Left hindlimb (tissue), 1 donor: ENCODE data around the gene ARID1B.

Source experiments
- DNase-seq: peaks from one replicate; pipeline ENCODE4 v3.0.0-alpha.2; 2018

ARID1B gene

GRCh38 chr6:156774863-156775405 is 2.2 kb upstream of the ARID1B start:
- no peak for DNase-seq

DNA sequence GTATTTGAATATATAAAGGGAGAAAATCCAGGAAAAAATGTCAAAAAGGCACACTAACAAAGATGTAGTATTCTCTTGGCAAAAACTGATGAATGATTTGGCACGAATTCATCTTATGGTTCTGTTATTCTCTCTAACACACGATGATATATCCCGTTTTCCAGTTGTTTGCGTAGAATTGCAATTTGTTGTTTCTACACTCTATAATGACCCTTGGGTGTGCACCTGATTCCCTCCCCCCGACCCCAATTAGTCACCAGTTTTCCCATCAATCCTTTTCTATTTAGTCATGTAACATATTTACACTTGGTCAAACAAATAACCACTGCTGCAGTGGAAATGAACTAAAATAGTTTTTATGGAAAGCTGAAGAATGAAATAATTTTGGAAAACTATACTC is 1.5 kb upstream of the ARID1B start:
- DNase-seq, result no peak

DNA sequence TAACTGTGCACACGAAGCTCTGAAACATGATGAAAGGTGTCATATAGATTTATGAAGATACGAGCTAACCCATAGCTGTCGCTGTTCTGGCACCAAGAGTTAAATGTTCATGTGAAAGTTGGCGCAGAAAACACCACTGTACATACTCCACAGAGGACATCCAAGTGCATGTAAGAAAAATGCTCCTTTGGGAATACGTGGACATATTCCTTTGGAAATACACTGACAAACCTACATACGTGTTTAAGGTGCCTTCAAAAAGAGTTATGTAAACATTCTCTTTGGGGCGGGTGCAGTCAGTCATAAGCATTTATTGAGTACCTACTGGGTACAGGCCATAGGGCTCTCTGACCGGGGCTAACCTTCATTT is 723 bp upstream of the ARID1B start:
- no peak for DNase-seq

- peak; percentile 76 for DNase-seq
Observed at GRCh38 chr6:156777577-156778453, 637 bp downstream of the ARID1B start.

GRCh38 chr6:156778454-156779205 is 1.5 kb downstream of the ARID1B start:
- peak; percentile 83 for DNase-seq

DNA sequence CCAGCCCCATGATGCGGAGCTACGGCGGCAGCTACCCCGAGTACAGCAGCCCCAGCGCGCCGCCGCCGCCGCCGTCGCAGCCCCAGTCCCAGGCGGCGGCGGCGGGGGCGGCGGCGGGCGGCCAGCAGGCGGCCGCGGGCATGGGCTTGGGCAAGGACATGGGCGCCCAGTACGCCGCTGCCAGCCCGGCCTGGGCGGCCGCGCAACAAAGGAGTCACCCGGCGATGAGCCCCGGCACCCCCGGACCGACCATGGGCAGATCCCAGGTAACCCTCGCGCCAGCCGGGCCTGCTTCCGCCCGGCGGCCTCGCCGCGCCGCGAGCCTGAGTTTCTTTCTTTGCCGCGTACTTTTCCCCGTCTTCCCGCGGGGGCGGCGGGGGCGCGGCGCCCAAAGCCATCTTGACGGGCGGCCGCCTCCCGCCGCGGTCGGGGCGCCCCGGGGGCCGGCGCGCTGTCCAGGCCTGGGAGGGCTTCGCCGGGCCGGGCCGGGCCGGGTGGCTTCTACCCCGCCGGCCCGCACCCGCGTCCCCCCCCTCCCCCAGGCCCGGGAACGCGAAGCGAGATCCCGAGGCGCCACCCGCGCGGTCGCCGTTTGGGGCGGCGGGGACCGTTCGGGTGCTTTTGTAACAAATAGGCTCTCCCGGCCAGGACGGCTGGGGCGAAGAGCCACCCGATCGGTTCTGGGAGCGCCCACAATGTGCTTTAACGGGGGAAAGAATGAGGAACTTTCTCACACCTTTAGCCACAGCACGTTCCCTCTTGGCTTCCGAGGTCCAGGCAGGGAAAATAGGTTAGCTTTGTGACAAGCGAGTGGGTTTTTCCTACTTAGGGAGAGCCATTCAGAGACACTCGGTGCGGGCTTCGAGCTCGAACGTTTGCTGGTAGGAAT is 2.3 kb downstream of the ARID1B start:
- peak; percentile 65 for DNase-seq

GRCh38 chr6:156780102-156780641 is 3.0 kb downstream of the ARID1B start:
- peak; percentile 37 for DNase-seq

GRCh38 chr6:156780962-156781853 is 4.0 kb downstream of the ARID1B start:
- no peak for DNase-seq

GRCh38 chr6:156781861-156782631 is 4.9 kb downstream of the ARID1B start:
- no peak for DNase-seq

DNA sequence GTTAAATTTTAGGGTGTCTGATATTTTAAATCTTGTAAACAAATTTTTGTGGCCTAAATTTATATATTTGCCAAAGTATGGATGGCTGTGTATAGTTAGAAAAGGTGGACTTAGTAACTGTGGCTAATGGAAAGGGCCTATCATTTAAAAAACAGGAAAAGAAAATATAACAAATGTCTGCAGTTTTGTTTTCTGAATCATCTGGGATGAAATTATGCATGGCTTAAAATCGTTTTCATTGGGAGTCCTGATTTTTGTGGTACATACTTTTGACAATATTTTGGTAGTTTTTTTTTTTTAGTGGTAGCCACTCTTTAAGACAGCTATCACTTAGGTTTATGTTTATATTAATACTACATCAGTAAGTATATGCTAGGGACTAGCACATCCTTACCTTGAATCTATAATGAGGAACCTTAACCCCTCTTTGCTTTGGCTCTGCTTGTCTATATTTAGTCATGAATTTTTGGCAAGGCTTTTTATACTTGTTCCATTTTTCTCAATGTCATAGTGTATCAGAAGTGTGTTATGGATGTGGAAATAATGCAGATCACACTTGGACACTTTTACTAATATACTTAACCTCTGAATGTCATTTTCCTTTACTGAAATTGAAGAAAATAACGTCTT is 5.6 kb downstream of the ARID1B start:
- DNase-seq, result no peak

DNA sequence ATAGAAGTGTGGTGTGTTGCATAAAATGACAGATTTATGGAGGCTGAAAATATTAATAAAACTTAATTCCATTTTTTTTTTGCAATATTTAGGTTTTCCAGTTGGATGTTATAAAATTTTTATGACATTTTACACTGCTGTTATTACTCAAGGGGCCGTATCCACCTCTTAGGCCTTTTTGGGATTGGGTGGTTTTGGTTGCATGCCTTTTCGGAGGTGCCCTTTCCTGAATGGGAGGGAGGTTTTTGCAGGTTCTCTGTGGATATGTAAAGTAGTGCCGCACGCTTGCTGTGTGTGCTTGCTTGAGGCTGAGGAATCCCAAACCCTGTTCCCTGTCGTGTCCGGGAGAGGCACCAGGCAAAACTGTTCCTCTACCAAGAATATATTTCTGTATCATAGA is 6.8 kb downstream of the ARID1B start:
- no peak for DNase-seq

DNA sequence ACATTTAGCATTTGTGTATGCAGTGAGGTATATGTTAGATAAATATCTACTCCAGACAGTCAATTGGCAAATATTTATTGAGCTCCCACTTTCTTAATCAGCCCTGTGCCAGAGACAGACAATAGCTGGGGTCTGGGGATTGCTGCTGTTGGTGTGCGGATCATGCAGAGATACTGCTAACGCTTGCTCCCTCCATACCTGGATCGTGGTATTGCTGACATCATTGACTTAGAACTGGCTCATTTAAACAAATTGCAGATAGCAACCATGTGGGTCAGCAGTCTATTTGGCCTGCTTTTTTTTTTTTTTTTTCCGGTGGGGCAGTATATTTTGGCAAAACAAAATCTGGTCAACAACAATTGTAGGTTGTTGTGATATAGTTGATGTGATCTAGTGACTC is 9.5 kb downstream of the ARID1B start:
- no peak for DNase-seq

DNA sequence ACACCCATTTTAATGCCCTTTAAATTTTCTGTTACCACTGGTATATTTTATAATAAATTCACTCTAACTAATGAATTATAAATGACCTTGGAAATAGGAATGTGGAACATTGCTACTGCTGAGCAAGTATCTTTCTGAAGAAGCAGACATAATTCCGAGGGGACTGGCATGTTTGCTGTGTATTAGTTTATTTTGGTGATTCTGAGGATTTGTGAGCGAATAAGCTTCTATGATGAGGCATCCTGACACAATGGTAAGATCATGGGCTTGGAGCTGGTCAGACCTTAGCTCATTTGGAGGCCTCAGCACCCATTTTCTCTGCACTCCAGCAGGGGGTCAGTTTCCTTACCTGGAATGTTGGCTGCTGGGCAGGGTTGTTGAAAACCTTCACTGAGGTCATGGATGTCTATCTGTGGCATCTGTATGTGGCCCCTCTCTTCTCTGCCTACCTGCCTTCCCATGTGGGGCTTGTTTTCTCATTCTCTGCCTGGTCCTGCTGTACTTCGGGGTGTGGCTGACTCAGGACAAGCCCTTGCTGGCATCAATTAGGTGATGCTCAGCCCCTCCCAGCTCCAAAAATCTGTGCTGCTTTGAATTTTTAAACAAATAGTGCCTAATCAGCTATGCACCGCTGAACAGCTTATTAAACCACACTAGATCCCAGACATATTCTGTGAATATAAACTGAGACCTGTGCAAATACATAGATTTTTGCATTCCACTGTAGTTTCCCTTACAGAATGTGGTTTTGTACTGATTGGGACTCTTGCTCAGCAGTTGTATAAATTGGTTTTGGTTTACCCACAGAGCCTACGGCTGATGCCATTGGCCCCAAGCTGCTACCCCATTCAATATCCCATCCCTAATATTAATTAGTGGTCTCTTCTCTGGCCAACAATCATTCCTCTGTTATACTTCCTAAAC is 10.7 kb downstream of the ARID1B start:
- DNase-seq, result no peak

DNA sequence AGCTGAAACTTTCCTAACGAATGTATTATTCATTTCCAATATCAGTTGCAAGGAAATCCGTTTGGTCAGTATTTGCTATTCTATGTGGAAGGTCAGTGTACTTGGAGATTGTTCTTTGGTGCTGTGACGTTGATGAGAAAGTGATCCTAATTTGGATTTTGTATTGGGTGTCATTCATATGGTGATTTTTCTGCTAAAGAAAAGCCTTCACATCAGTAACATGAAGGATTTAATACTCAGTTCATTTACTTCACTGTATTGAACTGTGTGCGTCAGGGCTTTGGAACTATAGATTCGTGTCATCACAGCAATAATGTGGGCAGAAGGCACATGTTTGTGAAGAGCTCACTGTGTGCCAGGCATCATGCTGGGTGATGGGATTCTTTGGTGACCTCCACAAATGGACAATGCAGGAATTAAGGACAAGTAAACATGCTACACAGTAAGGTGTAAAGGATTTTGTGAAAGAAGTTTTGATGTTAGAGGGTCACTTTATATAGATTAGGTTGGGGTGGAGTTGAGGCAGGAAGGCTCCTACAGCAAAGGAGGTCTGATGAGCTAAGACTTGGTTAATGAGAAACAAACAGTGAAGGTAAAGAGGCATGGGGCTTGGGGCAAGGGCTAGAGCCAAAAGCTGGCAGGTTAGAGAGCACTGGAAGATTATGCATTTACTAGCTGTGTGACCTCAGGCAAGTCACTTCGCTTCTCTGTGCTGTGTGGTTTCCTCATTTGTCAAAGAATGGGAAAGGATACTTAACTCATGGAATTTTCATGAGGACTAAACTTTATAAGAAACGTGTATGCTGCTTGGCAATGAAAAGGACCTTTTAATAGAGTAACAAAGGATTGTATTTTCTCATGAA is 12.1 kb downstream of the ARID1B start:
- DNase-seq, result no peak

DNA sequence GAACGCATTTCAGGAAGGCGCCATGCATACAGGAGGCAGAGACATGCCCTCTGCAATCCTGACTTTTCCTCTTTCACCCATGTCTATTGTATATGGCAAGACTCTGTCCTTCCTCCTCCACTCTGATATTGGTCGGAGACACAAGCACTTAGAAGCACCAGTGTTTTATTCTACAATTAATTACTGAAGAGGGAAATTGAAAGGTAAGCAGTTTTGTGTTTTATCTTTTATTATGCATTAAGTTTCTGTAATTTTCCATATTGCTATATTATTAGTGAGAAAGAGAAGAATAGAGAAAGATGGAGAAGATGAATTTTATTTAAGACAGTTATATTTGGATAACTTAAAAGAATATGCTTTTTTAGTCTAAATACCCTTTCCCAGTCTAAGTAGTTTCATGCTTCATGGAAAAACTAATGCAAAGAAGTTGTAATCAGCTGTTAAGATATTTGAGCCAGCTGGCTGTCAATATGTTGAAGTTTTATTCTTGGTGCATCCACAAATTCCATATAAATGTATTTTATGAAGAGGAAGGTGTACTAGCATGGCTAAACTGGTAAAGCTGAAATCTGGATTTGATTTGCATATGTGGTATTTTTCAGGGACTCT is 13.6 kb downstream of the ARID1B start:
- DNase-seq, result no peak

DNA sequence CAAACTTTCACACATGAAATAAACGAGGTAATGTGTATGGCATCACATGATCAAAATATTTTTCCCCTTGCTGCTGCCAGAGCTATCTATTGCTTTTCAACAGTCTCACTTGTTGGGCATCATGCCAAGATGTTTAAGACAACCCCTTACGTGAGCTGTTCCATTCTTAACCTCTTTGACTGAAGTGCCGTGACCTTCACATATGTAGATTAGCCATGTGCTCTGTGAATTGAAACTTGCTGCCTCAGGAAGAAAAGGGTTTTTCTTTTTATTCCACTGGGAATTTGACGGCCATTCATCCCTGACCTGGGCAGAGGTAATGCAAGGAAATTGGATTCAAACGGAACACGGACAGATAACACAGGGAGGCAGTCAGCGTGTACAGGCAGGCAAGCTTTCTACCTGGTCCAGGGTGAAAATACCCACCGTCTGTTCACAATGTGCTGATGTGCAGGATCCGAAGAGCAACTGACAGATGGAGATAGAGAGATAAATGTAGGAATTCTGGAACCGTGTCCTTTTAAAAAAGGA is 14.2 kb downstream of the ARID1B start:
- no peak for DNase-seq

- DNase-seq, result no peak
Observed at GRCh38 chr6:156793200-156793599, 16.0 kb downstream of the ARID1B start.
